GM12878 (cell line): ENCODE results near the gene RANBP6. TPM values are rescaled to one million over a fixed set of nuclear protein-coding genes. Genes with fewer than 3 reads are reported as not detected.

Experiments
- ATF7 ChIP-seq: fragments of 450-650 bp; IDR thresholded peaks from 2 replicates; pipeline ENCODE4 v1.6.1; 2016; ENCODE audit warnings: low read depth, mild to moderate bottlenecking
- BMI1 ChIP-seq: fragments of 450-650 bp; IDR thresholded peaks from 2 replicates; pipeline ENCODE4 v1.6.1; 2016; ENCODE audit warnings: mild to moderate bottlenecking, moderate library complexity, borderline replicate concordance
- EP300 ChIP-seq, 2 experiments: fragments of 150-350 bp in 1 of 2; IDR thresholded peaks; 2 replicates each; pipeline ENCODE4 v1.6.1; 2011 to 2012; ENCODE audit warnings: low read depth in 2 of 2, low read length in 2 of 2, borderline replicate concordance in 1 of 2, improper control_type of control experiment in 1 of 2, inconsistent platforms in 1 of 2; ENCODE audit not compliant: control insufficient read depth in 1 of 2
- HDAC6 ChIP-seq: fragments of 200-600 bp; sonication (generic); IDR thresholded peaks from one replicate; pipeline ENCODE4 v1.8.0; 2017; ENCODE audit warnings: antibody characterized with exemption; ENCODE audit not compliant: unreplicated experiment
- IRF4 ChIP-seq: IDR thresholded peaks from 2 replicates; pipeline ENCODE4 v1.6.1; 2011; ENCODE audit warnings: low read depth, low read length
- MEF2B ChIP-seq: fragments of 450-650 bp; IDR thresholded peaks from 2 replicates; pipeline ENCODE4 v1.6.1; 2018; ENCODE audit warnings: mild to moderate bottlenecking, moderate library complexity; ENCODE audit not compliant: partially characterized antibody, poor library complexity, severe bottlenecking
- NBN ChIP-seq: fragments of 450-650 bp; IDR thresholded peaks from 2 replicates; pipeline ENCODE4 v1.6.1; 2016
- NR2C2 ChIP-seq: IDR thresholded peaks from 2 replicates; pipeline ENCODE4 v1.6.1; 2011; ENCODE audit warnings: borderline replicate concordance, low read depth; ENCODE audit not compliant: control insufficient read depth, insufficient read length
- PAX8 ChIP-seq: fragments of 450-650 bp; IDR thresholded peaks from 2 replicates; pipeline ENCODE4 v1.6.1; 2017; ENCODE audit warnings: mild to moderate bottlenecking, moderate library complexity
- POLR2A ChIP-seq: IDR thresholded peaks from 2 replicates; pipeline ENCODE4 v1.6.1; 2011; ENCODE audit warnings: low read depth, mild to moderate bottlenecking, low read length
- POLR2AphosphoS2 ChIP-seq: IDR thresholded peaks from 2 replicates; pipeline ENCODE4 v1.6.1; 2011; ENCODE audit warnings: low read depth, mild to moderate bottlenecking, low read length, improper control_type of control experiment, moderate library complexity
- SMC3 ChIP-seq: IDR thresholded peaks from 2 replicates; pipeline ENCODE4 v1.6.1; 2011; ENCODE audit warnings: low read length, improper control_type of control experiment, borderline replicate concordance
- SRF ChIP-seq, 2 experiments: IDR thresholded peaks; 2 replicates each; pipeline ENCODE4 v1.6.1; 2011; ENCODE audit warnings: low read depth in 2 of 2, low read length in 2 of 2, mild to moderate bottlenecking in 1 of 2, moderate library complexity in 1 of 2
- SUZ12 ChIP-seq: fragments of 200-600 bp; sonication (generic); IDR thresholded peaks from one replicate; pipeline ENCODE4 v1.6.1; 2018; ENCODE audit warnings: antibody characterized with exemption, mild to moderate bottlenecking; ENCODE audit not compliant: unreplicated experiment
- ZNF384 ChIP-seq: IDR thresholded peaks from 2 replicates; pipeline ENCODE4 v1.6.1; 2012; ENCODE audit warnings: low read depth, mild to moderate bottlenecking, low read length, improper control_type of control experiment, borderline replicate concordance
- polyA plus RNA-seq, 11 experiments: library from polyadenylated mRNA; depleted of rRNA in 4 of 11; unstranded in 6 of 11; stranded (reverse) in 5 of 11; fragments of >200 nt; fragmentation: Nextera tagmentation in 4 of 11; fragmentation: Illumina TruSeq in 1 of 11; extraction: Ambion mirVana in 4 of 11; extraction: Trizol in 1 of 11; gene quantifications; 1 replicate in 1 of 11; 2 replicates in 10 of 11; pipeline versions ENCODE4 v1.2.1 to v1.2.3, GENCODE V29; 2011 to 2016; ENCODE audit warnings: inconsistent platforms in 2 of 11, missing spikeins in 2 of 11, low read depth in 1 of 11
- total RNA-seq, 4 experiments: library from RNA; depleted of rRNA in 3 of 4; stranded (reverse); fragments of >200 nt in 3 of 4; fragmentation: Illumina TruSeq in 1 of 4; extraction: Trizol in 1 of 4; gene quantifications; 2 replicates each; pipeline versions ENCODE4 v1.2.1 to v1.2.3, GENCODE V29; 2013 to 2021
- TF ChIP-seq, protein P1 (sequence below), 3 experiments: IDR thresholded peaks in 2 of 3; conservative IDR thresholded peaks in 1 of 3; 2 replicates each; pipeline ENCODE4 v1.5.1; 2011; ENCODE audit warnings: low read depth in 3 of 3, low read length in 3 of 3, mild to moderate bottlenecking in 3 of 3, control low read depth in 2 of 3, moderate library complexity in 2 of 3, inconsistent platforms in 1 of 3, mixed read lengths in 1 of 3; ENCODE audit not compliant: control insufficient read depth in 2 of 3, insufficient read depth in 1 of 3; ENCODE audit errors: extremely low read depth in 1 of 3
- TF ChIP-seq, protein P2 (sequence below): IDR thresholded peaks from 2 replicates; pipeline ENCODE4 v1.6.1; 2011; ENCODE audit warnings: borderline replicate concordance, low read depth, mild to moderate bottlenecking, moderate library complexity, low read length; ENCODE audit not compliant: insufficient read depth, poor library complexity, severe bottlenecking
- TF ChIP-seq, protein P3 (sequence below): fragments of 450-650 bp; IDR thresholded peaks from 2 replicates; pipeline ENCODE4 v1.6.1; 2017; ENCODE audit warnings: mild to moderate bottlenecking, moderate library complexity
- TF ChIP-seq, protein P4 (sequence below): IDR thresholded peaks from 2 replicates; pipeline ENCODE4 v1.6.1; 2012; ENCODE audit warnings: low read length, inconsistent platforms

Gene RANBP6
- total and polyA plus RNA-seq, 10 of the 15 experiments (the other 5 are each of a cell fraction or from before 2014, with no cell fraction given): 10.9 to 26.9 (median 19.4) TPM

DNA sequence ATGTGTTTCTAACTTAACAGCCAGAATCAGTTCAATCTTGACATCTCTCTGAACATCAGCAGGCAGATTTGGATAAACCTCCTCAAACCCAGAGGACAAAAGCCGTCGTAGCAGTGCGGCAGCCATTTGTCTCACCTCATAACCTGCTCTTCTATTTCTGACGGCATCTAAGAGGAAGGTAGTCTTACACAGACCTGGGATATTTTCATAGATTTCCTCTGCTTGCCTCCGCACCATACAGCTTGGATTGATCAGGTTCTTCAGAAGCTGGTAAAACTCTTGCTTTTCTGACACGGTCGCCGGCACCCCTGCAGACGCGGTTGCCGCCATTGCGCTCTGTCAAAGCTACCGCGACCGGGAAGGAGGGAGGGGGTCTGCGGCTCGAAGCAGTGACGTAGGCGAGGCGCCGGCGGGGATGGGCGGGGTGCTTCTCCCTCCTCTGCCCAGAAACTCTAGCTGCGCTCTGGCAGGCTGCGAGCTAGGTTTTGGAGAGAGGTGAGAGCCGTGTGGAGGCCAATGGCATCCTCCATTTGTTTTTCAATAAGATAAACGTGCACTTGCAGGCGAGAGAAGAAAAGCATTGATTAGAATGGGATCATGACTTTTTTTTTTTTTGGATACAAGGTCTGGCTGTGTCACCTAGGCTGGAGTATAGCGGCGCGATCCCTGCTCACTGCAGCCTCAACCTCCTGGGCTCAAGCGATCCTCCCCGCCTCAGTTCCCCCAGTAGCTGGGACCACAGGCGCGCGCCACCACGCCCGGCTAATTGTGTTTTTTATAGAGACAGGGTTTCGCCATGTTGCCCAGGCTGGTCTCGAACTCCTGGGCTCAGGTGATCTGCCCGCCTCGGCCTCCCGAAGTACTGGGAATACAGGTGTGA is at the start of gene RANBP6 (continued):
- no peak for TF ChIP-seq SMC3
- TF ChIP-seq MEF2B: no peak
- TF ChIP-seq, protein P1, sequence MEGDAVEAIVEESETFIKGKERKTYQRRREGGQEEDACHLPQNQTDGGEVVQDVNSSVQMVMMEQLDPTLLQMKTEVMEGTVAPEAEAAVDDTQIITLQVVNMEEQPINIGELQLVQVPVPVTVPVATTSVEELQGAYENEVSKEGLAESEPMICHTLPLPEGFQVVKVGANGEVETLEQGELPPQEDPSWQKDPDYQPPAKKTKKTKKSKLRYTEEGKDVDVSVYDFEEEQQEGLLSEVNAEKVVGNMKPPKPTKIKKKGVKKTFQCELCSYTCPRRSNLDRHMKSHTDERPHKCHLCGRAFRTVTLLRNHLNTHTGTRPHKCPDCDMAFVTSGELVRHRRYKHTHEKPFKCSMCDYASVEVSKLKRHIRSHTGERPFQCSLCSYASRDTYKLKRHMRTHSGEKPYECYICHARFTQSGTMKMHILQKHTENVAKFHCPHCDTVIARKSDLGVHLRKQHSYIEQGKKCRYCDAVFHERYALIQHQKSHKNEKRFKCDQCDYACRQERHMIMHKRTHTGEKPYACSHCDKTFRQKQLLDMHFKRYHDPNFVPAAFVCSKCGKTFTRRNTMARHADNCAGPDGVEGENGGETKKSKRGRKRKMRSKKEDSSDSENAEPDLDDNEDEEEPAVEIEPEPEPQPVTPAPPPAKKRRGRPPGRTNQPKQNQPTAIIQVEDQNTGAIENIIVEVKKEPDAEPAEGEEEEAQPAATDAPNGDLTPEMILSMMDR (IDR thresholded peaks at IDR 0.05 in 2 of 3, conservative IDR thresholded peaks at IDR 0.05 in 1 of 3; ENCODE audit: control insufficient read depth in 2 of 3, extremely low read depth in 1 of 3, insufficient read depth in 1 of 3, low read depth in 3 of 3, low read length in 3 of 3): no peak
- TF ChIP-seq, protein P2, sequence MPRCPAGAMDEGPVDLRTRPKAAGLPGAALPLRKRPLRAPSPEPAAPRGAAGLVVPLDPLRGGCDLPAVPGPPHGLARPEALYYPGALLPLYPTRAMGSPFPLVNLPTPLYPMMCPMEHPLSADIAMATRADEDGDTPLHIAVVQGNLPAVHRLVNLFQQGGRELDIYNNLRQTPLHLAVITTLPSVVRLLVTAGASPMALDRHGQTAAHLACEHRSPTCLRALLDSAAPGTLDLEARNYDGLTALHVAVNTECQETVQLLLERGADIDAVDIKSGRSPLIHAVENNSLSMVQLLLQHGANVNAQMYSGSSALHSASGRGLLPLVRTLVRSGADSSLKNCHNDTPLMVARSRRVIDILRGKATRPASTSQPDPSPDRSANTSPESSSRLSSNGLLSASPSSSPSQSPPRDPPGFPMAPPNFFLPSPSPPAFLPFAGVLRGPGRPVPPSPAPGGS: no peak
- TF ChIP-seq EP300 (IDR thresholded peaks at IDR 0.05; ENCODE audit: borderline replicate concordance in 1 of 2, control insufficient read depth in 1 of 2, low read depth in 2 of 2, low read length in 2 of 2): no peak
- TF ChIP-seq ZNF384: peak; percentile 24; the same call in 1 of the 2 replicates
- TF ChIP-seq SRF (IDR thresholded peaks at IDR 0.05; ENCODE audit: low read depth in 2 of 2, low read length in 2 of 2): peak; percentile 64 to 96; a peak in 3 of 4 replicates
- TF ChIP-seq ATF7: peak; percentile 64
- TF ChIP-seq NR2C2: no peak
- peak; percentile 81; the same call in 1 of the 2 replicates for TF ChIP-seq PAX8
- peak; percentile 86 for TF ChIP-seq POLR2A
- no peak for TF ChIP-seq BMI1
- no peak for TF ChIP-seq SUZ12
- TF ChIP-seq, protein P3, sequence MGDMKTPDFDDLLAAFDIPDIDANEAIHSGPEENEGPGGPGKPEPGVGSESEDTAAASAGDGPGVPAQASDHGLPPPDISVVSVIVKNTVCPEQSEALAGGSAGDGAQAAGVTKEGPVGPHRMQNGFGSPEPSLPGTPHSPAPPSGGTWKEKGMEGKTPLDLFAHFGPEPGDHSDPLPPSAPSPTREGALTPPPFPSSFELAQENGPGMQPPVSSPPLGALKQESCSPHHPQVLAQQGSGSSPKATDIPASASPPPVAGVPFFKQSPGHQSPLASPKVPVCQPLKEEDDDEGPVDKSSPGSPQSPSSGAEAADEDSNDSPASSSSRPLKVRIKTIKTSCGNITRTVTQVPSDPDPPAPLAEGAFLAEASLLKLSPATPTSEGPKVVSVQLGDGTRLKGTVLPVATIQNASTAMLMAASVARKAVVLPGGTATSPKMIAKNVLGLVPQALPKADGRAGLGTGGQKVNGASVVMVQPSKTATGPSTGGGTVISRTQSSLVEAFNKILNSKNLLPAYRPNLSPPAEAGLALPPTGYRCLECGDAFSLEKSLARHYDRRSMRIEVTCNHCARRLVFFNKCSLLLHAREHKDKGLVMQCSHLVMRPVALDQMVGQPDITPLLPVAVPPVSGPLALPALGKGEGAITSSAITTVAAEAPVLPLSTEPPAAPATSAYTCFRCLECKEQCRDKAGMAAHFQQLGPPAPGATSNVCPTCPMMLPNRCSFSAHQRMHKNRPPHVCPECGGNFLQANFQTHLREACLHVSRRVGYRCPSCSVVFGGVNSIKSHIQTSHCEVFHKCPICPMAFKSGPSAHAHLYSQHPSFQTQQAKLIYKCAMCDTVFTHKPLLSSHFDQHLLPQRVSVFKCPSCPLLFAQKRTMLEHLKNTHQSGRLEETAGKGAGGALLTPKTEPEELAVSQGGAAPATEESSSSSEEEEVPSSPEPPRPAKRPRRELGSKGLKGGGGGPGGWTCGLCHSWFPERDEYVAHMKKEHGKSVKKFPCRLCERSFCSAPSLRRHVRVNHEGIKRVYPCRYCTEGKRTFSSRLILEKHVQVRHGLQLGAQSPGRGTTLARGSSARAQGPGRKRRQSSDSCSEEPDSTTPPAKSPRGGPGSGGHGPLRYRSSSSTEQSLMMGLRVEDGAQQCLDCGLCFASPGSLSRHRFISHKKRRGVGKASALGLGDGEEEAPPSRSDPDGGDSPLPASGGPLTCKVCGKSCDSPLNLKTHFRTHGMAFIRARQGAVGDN: peak; percentile 56; the same call in 1 of the 2 replicates
- TF ChIP-seq, protein P4, sequence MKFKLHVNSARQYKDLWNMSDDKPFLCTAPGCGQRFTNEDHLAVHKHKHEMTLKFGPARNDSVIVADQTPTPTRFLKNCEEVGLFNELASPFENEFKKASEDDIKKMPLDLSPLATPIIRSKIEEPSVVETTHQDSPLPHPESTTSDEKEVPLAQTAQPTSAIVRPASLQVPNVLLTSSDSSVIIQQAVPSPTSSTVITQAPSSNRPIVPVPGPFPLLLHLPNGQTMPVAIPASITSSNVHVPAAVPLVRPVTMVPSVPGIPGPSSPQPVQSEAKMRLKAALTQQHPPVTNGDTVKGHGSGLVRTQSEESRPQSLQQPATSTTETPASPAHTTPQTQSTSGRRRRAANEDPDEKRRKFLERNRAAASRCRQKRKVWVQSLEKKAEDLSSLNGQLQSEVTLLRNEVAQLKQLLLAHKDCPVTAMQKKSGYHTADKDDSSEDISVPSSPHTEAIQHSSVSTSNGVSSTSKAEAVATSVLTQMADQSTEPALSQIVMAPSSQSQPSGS: no peak
- TF ChIP-seq HDAC6: no peak
- TF ChIP-seq NBN: peak; percentile 98
- no peak for TF ChIP-seq IRF4
- 0 out of 2 replicates have a peak, but pooled peaks have one; percentile 34 for TF ChIP-seq POLR2AphosphoS2
